Endothelial cell of umbilical vein (primary cell): ENCODE measurements around the gene SLC30A3. TPM values are rescaled to one million over a fixed set of nuclear protein-coding genes. Genes with fewer than 3 reads are reported as not detected.

ENCODE experiments used
- BruUV-seq: library from RNA; stranded (reverse); fragments of 400-500 nt; replicated peaks from 2 replicates; lab custom pipeline; 2021; lab: Mats Ljungman, UMichigan
- CTCF ChIA-PET: fragments of 300-600, 350-600 bp; sonication (Branson Sonifier 250); formaldehyde crosslinking; loops from one replicate; lab custom pipeline; 2021; ENCODE audit warnings: antibody characterized with exemption, inconsistent platforms; lab: Charles Lee
- POLR2A ChIA-PET: fragments of 300-600, 350-600 bp; sonication (Branson Sonifier 250); formaldehyde crosslinking; loops from one replicate; lab custom pipeline; 2021; ENCODE audit warnings: antibody characterized with exemption, inconsistent platforms; lab: Charles Lee
- DNase-seq: peaks from one replicate; pipeline ENCODE4 v3.0.0-alpha.2; 2011; ENCODE audit warnings: low read depth, low spot score
- FAIRE-seq: peaks from 2 replicates; lab custom pipeline; 2011; peaks lifted over from hg19 to GRCh38; lab: Jason Lieb, UNC
- H2AFZ ChIP-seq: 2 replicates; pipeline ENCODE4 v1.6.0; 2012; ENCODE audit warnings: low read depth, low read length, control low read depth, inconsistent platforms
- H3K27ac ChIP-seq: 2 replicates; pipeline ENCODE4 v1.5.1; 2011; ENCODE audit warnings: low read depth, mild to moderate bottlenecking, control low read depth, low read length, moderate library complexity; ENCODE audit not compliant: insufficient read depth
- H3K27me3 ChIP-seq, 2 experiments: 2 replicates each; pipeline versions ENCODE4 v1.6.0 to v1.6.1; 2011; ENCODE audit warnings: low read length in 2 of 2, mixed read lengths in 1 of 2; ENCODE audit not compliant: control insufficient read depth in 2 of 2, insufficient read depth in 2 of 2
- H3K36me3 ChIP-seq, 2 experiments: 2 replicates in 1 of 2; 3 replicates in 1 of 2; pipeline ENCODE4 v1.5.1; 2011; ENCODE audit warnings: low read length in 2 of 2, mild to moderate bottlenecking in 1 of 2, moderate library complexity in 1 of 2; ENCODE audit not compliant: control insufficient read depth in 2 of 2, insufficient read depth in 2 of 2; ENCODE audit errors: extremely low read depth in 1 of 2
- H3K4me1 ChIP-seq: 3 replicates; pipeline ENCODE4 v1.5.1; 2011; ENCODE audit warnings: mild to moderate bottlenecking, low read length; ENCODE audit not compliant: control insufficient read depth, insufficient read depth; ENCODE audit errors: extremely low read depth
- H3K4me2 ChIP-seq: 2 replicates; pipeline ENCODE4 v1.6.1; 2011; ENCODE audit warnings: low read length, control low read depth, mixed read lengths; ENCODE audit not compliant: insufficient read depth
- H3K4me3 ChIP-seq, 3 experiments: fragments of 200-600 bp in 1 of 3; sonication (generic), shearing (Covaris generic) in 1 of 3; replicated peaks in 1 of 3; 2 replicates each; pipeline ENCODE4 v1.5.1; 2011 to 2016; ENCODE audit warnings: control low read depth in 3 of 3, low read length in 3 of 3, mild to moderate bottlenecking in 2 of 3, inconsistent platforms in 1 of 3, low read depth in 1 of 3, moderate library complexity in 1 of 3; ENCODE audit not compliant: insufficient read depth in 1 of 3
- H3K79me2 ChIP-seq: 2 replicates; pipeline ENCODE4 v1.6.0; 2012; ENCODE audit warnings: low read length, inconsistent platforms; ENCODE audit not compliant: control insufficient read depth, insufficient read depth
- H3K9ac ChIP-seq: replicated peaks from 2 replicates; pipeline ENCODE3; 2011; ENCODE audit warnings: low read length, control low read depth; ENCODE audit not compliant: insufficient read depth; ENCODE audit errors: extremely low read depth
- H3K9me1 ChIP-seq: replicated peaks from 3 replicates; pipeline ENCODE4 v1.6.0; 2011; ENCODE audit warnings: mild to moderate bottlenecking, low read length; ENCODE audit not compliant: control insufficient read depth, insufficient read depth; ENCODE audit errors: extremely low read depth
- H3K9me3 ChIP-seq: replicated peaks from 2 replicates; pipeline ENCODE4 v1.5.1; 2012; ENCODE audit warnings: low read length, inconsistent platforms; ENCODE audit not compliant: control insufficient read depth, insufficient read depth
- H4K20me1 ChIP-seq: replicated peaks from 2 replicates; pipeline ENCODE3; 2011; ENCODE audit warnings: mild to moderate bottlenecking, low read length; ENCODE audit not compliant: control insufficient read depth, insufficient read depth; ENCODE audit errors: extremely low read depth
- EZH2 ChIP-seq: IDR thresholded peaks from 2 replicates; pipeline ENCODE4 v1.6.1; 2012; ENCODE audit warnings: borderline replicate concordance, low read depth, mild to moderate bottlenecking, moderate library complexity, low read length, inconsistent platforms; ENCODE audit not compliant: severe bottlenecking
- FOS ChIP-seq: IDR thresholded peaks from 2 replicates; pipeline ENCODE4 v1.6.1; 2011; ENCODE audit warnings: mild to moderate bottlenecking, low read length, moderate library complexity, borderline replicate concordance; ENCODE audit not compliant: insufficient read depth
- GATA2 ChIP-seq: IDR thresholded peaks from 2 replicates; pipeline ENCODE4 v1.7.0; 2011; ENCODE audit warnings: low read depth, mild to moderate bottlenecking, moderate library complexity, mixed read lengths, low read length; ENCODE audit not compliant: insufficient read length, insufficient read depth
- JUN ChIP-seq: IDR thresholded peaks from 2 replicates; pipeline ENCODE4 v1.6.1; 2011; ENCODE audit warnings: borderline replicate concordance, low read depth; ENCODE audit not compliant: insufficient read length, insufficient read depth
- MYC ChIP-seq: IDR thresholded peaks from one replicate; pipeline ENCODE4 v1.6.1; 2011; ENCODE audit warnings: mild to moderate bottlenecking, low read depth, low read length
- POLR2A ChIP-seq: IDR thresholded peaks from 2 replicates; pipeline ENCODE4 v1.6.1; 2012; ENCODE audit warnings: low read depth, mild to moderate bottlenecking, control low read depth, low read length
- POLR2AphosphoS5 ChIP-seq: IDR thresholded peaks from 2 replicates; pipeline ENCODE4 v1.6.1; 2012; ENCODE audit warnings: low read depth, mild to moderate bottlenecking, control low read depth, low read length, moderate library complexity; ENCODE audit not compliant: insufficient read depth
- dilution Hi-C: fragments of 300-500 bp; cut with MboI; formaldehyde crosslinking; loops from one replicate; pipeline ENCODE4 v1.15.0; 2019; ENCODE audit warnings: low sequenced_read_pairs; ENCODE audit not compliant: extremely low pct_ligation_motif_present
- intact Hi-C: fragments of 100-400 bp; cut with micrococcal nuclease; formaldehyde crosslinking; loops from one replicate; pipeline ENCODE4 v1.10.0; 2022
- polyA plus RNA-seq, 4 experiments: library from polyadenylated mRNA; depleted of rRNA in 3 of 4; stranded (reverse) in 3 of 4; unstranded in 1 of 4; fragments of >200 nt; gene quantifications; 2 replicates each; pipeline versions ENCODE4 v1.2.1 to v1.2.3, GENCODE V29; 2011 to 2012; ENCODE audit warnings: missing spikeins in 1 of 4
- total RNA-seq: library from RNA; stranded (reverse); gene quantifications from 2 replicates; pipeline ENCODE4 v1.2.3, GENCODE V29; 2021
- TF ChIP-seq, protein P1 (sequence below): IDR thresholded peaks from 2 replicates; pipeline ENCODE4 v1.6.1; 2011; ENCODE audit not compliant: insufficient read depth, insufficient read length
- TF ChIP-seq, protein P2 (sequence below), 2 donors: IDR thresholded peaks; 1 replicate in 1 of 2; 2 replicates in 1 of 2; pipeline ENCODE4 v1.5.1; 2011; ENCODE audit warnings: low read length in 2 of 2, mild to moderate bottlenecking in 2 of 2, moderate library complexity in 2 of 2, control low read depth in 1 of 2, inconsistent platforms in 1 of 2, low read depth in 1 of 2; ENCODE audit not compliant: insufficient read depth in 1 of 2; ENCODE audit errors: extremely low read depth in 1 of 2

SLC30A3 gene
- total and polyA plus RNA-seq, 2 donors (not counting 3 experiments of a cell fraction or from before 2014, with no cell fraction given): 16.7 to 63.9 TPM

DNA sequence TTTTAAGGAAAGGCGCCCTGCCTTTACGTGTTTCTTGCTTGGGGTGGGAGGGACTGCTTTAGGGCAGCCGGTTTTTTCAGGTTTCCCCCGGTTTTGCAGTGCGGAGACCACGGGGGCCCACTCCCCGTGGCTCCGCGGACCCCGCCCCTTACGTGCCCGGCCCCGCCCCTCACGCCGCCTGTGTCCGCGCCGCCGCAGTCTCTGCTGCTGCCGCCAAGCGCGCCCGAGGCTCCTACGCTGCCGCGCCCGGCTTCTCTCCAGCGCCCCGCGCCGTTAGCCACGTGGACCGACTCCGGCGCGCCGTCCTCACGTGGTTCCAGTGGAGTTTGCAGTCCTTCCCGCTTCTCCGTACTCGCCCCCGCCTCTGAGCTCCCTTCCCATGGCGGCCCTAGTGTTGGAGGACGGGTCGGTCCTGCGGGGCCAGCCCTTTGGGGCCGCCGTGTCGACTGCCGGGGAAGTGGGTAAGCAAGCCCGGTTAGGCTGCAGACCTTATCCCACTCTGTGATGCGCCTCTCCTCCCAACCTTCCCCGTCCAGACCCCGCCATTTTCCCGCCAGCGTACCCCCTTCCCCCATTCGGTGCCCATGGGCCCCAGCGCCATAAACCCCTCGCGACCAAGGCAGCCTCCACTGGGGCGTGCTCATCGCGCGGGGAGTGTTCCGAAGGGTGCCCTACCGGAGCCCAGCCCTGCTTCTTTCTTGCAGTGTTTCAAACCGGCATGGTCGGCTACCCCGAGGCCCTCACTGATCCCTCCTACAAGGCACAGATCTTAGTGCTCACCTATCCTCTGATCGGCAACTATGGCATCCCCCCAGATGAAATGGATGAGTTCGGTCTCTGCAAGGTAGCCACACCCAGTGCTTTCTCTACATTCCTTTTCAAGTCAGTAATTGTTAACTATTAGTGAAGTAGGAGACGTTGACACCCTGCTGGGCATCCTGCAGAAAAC is 45.4 kb downstream of the SLC30A3 start, which contains the start of gene CAD:
TSS of gene CAD (plus strand) at position 197 of the 949 bp plus-strand sequence. CDS start at position 380, 183 bp downstream.
- Histone ChIP-seq H3K4me3 (peak within 1 kb of the TSS; percentile 69 to 86 (median 75)), H3K79me2 (peaks cover 25% of the 10 kb centered on the region), H3K9me3 (no peaks in the 10 kb centered on the region), H3K4me1 (peaks cover 25% of the 10 kb centered on the region), H2AFZ (peak within 1 kb of the TSS; percentile 76), H3K27ac (peak within 1 kb of the TSS; percentile 54), H3K4me2 (peak within 1 kb of the TSS; percentile 94), H3K27me3 (no peaks in the 10 kb centered on the region), H3K36me3 (peaks cover 4 to 7% of the 10 kb centered on the region in 2 experiments), H3K9ac (peak within 1 kb of the TSS; percentile 86), H3K9me1 (no peaks in the 10 kb centered on the region), H4K20me1 (no peaks in the 10 kb centered on the region)
- ChIA-PET CTCF (interaction anchor here (1.0 to 1.5 kb wide), 3 partner anchors 88 to 152 kb away, joined by 3 read pairs; no protein-coding TSS in a partner anchor), POLR2A (no interaction called here)
- DNase-seq: peak; percentile 93
- TF ChIP-seq GATA2 (no peak), EZH2 (no peak), FOS (no peak), JUN (no peak), POLR2AphosphoS5 (peak; percentile 95), MYC (peak; percentile 96), POLR2A (peak; percentile 85)
- TF ChIP-seq, protein P1, sequence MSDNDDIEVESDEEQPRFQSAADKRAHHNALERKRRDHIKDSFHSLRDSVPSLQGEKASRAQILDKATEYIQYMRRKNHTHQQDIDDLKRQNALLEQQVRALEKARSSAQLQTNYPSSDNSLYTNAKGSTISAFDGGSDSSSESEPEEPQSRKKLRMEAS: peak; percentile 96
- TF ChIP-seq, protein P2, sequence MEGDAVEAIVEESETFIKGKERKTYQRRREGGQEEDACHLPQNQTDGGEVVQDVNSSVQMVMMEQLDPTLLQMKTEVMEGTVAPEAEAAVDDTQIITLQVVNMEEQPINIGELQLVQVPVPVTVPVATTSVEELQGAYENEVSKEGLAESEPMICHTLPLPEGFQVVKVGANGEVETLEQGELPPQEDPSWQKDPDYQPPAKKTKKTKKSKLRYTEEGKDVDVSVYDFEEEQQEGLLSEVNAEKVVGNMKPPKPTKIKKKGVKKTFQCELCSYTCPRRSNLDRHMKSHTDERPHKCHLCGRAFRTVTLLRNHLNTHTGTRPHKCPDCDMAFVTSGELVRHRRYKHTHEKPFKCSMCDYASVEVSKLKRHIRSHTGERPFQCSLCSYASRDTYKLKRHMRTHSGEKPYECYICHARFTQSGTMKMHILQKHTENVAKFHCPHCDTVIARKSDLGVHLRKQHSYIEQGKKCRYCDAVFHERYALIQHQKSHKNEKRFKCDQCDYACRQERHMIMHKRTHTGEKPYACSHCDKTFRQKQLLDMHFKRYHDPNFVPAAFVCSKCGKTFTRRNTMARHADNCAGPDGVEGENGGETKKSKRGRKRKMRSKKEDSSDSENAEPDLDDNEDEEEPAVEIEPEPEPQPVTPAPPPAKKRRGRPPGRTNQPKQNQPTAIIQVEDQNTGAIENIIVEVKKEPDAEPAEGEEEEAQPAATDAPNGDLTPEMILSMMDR (IDR thresholded peaks at IDR 0.05; ENCODE audit: extremely low read depth in 1 of 2, insufficient read depth in 1 of 2, low read depth in 1 of 2, low read length in 2 of 2): peak in 1 of 2 donors; percentile 32
- dilution Hi-C loops (no loop called here), intact Hi-C loops (loop anchor here (2.0 kb wide), 1 partner anchor 139 kb away; the partner anchor contains the start of gene GTF3C2)
- FAIRE-seq: peak; percentile 70
- BruUV-seq: TSS peak; percentile 22
